T-helper 2 cell (primary cell): ENCODE data around the gene DPP7.
"Not testable (repeated sequence)": the region's sequence is repeated elsewhere in the genome, so short reads cannot be mapped to it uniquely, and the experiment has no call there.

ENCODE experiments used
- DNase-seq, 5 experiments: peaks; one replicate each; pipeline versions ENCODE4 v3.0.0 to v3.0.0-alpha.2; 2012 to 2022

The DPP7 gene

DNA sequence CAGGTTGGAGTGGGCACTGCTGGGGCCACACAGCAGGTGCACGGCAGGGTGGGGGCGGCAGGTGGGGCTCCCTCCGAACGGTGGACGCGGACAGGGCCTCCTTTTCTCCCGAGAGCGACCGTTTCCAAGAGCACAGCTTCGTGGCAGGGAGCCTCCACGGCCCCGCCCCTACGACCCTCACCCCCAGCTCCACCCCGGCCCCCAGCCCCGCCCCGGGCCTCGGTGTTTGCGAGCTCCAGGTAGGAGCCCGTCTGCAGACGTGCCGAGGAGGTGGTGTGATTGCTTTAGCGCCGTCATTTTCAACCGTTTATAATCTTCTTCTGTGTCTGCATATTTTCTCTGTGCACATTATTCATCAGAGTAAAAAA is 33.2 kb upstream of the DPP7 start:
- no peak for DNase-seq

DNA sequence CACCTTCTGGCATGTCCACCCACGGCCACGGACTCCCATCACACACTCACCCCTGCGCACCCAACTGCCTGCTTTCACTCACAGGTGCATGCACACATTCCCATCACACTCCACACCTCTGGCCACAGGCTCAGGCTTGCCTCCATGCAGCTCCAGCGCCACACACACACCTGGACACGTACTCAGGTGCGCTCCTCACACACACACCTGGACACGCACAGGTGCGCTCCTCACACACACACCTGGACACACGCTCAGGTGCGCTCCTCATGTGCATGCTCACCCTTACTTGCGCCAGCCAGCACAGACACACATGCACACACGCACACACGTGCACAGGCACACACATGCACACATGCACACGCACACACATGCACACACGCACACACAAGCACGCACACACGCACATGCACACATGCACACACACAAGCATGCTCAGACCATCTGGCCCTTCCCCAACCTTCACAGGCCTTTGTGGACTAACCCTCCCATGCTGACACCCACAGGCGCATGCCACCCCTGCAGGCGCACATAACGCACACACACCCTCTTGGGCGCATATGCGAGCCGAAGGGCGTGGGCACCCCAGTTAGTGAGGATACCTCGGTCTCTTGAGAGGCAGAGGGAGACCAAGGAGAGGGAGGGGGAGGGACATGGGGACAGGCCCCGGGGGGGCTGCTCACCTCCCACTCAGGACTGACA is 32.7 kb upstream of the DPP7 start:
- no peak for DNase-seq

DNA sequence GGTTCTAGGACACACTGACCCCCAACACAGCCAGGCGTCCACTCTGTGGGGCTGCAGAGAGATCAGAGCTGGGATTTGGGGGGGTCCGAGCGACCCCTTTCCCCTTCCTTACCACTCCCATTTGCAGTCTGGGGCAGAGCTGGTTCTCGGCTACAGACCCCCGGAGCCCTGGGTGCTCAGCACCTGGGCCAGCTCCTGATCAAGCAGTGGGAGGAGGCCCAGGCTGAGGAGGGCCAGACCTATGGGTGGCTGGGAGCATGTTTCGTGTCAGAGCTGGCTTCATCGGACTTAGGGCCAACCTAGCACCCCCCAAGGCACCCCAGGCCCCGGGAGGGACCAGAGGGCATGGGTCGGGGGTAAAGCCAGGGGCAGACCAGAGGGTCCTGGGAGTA is 32.0 kb upstream of the DPP7 start:
- DNase-seq = no peak

DNA sequence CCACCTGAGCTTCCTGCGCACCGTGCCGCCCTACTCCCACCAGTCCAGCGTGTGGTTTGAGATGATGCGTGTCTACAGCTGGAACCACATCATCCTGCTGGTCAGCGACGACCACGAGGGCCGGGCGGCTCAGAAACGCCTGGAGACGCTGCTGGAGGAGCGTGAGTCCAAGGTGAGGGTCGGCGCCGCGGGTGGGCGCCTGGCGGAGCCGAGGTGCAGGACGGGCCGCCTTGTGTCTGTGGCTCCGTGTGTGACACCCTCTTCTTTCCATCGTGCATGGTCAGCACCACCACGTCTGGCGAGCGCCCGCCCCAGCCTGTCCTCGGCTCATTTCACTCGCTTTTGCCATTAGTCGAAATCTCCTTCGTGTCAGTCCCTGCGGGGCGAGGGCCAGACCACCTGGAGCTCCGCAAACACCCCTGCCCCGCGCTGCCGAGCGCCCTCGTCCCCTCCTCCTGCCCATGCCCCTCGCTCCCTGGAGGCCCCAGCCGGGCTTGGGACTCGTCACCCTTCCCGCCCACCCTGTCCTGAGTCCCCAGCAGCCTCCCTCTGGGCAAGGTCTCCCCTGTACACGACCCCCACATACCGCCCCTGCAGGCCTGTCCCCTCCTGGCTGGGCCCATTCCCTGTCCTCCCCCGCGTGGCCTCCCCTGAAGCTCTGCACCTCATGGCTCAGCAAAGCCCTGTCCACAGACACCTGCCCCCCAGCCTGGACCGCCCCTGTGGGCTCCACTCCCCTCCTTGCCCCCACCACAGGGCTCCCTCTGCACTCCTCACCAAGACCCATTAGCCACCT is 31.4 kb upstream of the DPP7 start:
- DNase-seq = no peak

DNA sequence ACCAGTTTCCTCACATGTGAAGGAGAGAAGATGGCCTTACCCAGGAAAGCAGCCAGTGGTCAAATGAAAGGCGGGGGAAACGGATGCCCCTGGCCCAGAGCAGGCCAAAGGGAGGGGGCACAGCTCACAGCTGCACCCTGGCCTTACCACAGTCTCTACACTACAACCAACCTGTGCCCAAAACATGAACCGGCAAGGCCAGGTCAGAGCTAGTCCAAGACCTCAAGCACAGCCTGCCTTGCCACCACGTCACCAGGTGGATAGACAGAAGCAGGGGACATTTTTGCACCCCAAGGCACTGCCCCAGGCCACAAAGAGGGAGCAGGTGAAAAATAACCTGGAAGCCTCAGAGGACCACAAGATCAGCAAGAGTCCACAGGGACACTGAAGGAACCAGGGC is 28.9 kb upstream of the DPP7 start:
- no peak for DNase-seq

DNA sequence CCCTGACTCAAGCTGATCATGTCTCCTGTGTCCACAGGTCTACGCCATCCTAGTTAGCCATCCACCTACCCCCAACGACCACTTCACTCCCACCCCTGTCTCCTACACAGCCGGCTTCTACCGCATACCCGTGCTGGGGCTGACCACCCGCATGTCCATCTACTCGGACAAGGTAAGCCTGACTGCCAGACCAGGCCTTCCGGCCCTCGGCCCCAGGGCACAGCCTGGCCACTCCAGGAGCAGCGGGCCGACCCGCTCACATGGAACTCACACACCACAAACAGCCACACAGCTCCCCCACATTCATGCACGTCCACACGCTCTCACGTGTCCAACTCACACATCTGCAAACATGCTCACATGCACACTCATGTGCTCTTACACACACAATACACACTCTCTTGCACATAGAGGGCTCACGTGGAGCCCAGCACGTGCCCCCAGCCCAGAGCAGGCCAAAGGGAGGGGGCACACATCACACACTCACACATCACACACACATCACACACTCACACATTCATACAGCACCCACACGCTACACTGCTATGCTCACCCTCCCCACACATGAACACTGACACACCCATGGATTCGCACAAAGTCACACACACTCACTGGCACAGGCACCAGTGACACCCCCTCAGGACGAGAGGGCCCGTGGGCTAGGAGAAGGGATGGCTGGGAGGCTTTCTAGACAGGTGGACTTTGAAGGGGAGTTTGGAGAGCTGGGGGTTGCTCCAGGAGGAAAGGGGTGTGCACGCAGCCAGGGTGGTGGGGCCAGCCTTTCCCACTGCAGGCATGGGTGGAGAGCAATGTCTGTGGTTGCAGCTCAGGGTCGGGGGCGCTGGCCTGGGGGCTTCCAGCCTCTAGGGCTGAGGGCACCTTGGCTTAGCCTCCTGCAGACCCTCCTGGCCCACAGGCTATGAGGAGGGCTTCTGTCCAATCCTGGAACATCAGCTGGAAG is 27.7 kb upstream of the DPP7 start:
- DNase-seq = no peak

DNA sequence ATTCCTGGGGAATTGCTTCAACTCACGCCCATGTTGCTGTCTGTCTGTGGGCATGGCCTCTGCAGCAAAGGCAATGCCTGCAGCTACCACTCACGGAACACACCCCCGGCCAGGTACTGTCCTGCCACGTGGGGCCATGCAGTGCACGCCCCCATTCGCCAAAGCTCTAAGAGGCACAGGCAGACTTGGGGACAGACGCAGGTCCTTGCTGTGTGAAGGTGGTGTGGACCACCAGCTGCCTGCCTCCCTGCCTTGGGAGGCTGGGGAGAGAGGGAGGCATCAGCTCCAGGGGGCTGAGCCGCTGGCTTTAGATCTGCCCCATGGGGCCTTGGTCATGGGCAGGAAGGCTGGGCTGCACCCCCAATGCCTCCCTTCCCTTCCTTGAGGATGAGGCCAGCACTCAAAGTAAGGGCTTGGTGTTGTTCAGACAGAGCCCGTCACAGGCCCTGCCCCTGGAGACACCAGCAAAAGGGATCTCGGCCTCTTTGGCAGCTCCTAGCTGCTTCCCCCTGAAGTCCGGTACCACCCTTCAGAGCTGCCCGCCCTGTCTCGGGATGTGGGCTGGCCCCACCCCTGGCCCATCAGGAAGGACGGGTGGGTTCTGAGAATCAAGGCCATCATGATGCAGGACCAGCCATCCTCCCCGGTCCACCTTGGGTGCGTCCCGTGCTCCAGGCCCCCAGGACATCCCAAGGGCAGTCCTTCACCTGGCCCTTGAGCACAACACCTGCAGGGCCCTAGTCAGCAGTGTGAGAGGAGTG is 26.7 kb upstream of the DPP7 start:
- no peak for DNase-seq

DNA sequence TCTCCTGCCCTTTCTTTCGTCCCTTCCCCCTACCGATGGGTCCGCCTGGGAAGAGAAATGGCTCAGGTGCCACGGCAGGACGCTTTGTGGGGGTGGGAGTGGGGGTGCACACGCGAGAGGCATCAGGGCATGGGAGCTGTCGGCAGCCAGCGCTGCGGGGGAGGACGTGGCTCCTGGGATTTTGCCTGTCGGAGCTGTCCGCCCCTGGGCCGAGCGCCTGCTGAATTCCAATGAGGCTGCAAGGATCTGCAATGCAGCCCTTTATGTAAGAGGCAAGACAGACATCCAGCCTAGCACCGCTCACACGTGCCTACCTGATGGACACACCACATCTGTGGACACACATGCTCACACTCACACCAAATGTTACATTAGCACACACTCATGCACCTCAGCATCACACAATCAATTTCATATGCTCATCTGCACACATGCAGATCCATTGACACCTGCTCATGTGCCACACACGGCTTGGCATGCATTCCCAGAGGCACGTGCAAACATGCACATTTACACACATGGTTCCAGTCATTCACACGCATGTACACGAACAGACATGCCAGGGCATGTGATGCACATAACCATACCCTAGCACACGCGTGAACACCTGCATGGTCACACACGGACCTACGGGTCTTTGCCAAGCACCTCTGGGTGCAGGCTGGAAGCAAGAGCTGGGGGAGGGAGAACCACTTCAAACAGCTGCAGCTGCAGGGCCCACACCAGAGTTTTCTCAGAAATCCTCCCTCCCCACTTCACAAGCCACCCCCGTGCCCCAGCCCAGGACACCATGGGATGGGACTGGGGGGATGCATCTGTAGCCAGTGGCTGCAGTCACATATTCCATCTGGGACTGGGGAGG is 25.8 kb upstream of the DPP7 start:
- DNase-seq = no peak

DNA sequence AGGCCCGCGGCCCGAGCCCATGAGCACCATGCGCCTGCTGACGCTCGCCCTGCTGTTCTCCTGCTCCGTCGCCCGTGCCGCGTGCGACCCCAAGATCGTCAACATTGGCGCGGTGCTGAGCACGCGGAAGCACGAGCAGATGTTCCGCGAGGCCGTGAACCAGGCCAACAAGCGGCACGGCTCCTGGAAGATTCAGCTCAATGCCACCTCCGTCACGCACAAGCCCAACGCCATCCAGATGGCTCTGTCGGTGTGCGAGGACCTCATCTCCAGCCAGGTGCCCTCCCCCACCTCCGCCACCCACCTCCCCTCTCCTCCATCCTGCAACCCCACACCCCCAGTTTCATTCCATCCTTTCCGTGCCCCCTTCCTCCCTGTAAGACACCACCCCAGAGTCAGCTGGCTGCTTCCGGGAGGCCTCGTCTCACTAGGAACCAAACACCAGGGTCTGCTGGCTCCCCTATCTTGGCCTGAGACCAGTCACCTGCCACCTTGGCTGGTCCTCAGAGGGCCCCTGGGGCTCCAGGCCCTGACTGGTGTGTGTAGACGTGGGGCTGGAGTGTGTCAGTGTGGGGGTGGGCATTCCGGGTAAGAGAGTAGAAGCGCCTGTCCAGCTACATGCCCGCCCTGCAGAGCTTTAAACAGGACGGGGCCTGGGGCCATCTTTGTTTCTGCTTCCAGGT is 25.1 kb upstream of the DPP7 start:
- DNase-seq = no peak

DNA sequence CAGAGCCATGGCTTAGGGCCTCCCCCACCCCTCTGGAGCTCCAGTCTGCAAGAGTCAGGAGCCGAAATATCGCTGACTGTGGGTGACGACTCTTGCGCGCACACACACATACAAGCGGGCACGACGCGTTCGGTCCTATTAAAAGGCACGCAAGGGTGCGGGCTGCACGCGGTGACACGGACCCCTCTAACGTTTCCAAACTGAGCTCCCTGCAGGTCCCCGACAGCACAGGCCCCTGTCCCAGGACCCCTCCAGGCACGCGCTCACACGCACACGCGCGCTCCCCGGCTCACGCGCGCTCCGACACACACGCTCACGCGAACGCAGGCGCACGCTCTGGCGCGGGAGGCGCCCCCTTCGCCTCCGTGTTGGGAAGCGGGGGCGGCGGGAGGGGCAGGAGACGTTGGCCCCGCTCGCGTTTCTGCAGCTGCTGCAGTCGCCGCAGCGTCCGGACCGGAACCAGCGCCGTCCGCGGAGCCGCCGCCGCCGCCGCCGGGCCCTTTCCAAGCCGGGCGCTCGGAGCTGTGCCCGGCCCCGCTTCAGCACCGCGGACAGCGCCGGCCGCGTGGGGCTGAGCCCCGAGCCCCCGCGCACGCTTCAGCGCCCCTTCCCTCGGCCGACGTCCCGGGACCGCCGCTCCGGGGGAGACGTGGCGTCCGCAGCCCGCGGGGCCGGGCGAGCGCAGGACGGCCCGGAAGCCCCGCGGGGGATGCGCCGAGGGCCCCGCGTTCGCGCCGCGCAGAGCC is 24.4 kb upstream of the DPP7 start, which contains the start of gene GRIN1:
GRIN1 (plus strand) TSS at position 433 of the 746 bp plus-strand sequence. CDS start 333 bp downstream, outside the sequence.
- peak in 2 of 5 experiments; percentile 14 to 40 for DNase-seq

DNA sequence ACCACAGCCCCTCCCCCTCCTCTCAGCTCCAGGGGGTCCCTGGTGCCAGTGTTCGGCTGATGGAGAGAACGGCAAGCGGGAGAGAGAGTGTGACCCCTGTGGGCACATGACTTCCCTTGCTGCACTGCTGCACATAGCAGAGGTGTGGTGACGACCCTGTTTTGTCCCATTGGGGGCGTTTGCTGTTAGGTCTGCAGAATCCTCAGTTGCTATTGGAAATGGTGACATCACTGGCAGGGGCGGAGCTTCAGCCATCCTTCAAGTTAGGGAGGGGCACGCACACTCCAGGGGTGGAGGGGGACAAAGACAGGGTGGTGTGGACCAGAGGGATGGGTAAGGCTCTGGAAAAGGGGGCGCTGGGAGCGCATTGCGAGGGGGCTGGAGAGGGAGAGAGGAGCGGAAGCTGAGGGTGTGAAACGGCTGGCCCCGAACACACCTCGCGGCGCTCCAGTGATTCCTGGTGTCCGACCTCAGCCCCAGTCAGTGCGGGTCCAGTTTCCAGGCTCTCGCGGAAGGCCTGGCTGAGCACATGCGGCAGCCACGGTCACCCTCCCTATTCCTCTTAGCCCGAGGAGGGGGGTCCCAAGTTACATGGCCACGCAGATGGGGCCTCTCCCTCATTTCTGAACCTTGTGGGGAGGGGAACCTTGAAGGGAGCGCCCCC is 23.7 kb upstream of the DPP7 start:
- no peak for DNase-seq

DNA sequence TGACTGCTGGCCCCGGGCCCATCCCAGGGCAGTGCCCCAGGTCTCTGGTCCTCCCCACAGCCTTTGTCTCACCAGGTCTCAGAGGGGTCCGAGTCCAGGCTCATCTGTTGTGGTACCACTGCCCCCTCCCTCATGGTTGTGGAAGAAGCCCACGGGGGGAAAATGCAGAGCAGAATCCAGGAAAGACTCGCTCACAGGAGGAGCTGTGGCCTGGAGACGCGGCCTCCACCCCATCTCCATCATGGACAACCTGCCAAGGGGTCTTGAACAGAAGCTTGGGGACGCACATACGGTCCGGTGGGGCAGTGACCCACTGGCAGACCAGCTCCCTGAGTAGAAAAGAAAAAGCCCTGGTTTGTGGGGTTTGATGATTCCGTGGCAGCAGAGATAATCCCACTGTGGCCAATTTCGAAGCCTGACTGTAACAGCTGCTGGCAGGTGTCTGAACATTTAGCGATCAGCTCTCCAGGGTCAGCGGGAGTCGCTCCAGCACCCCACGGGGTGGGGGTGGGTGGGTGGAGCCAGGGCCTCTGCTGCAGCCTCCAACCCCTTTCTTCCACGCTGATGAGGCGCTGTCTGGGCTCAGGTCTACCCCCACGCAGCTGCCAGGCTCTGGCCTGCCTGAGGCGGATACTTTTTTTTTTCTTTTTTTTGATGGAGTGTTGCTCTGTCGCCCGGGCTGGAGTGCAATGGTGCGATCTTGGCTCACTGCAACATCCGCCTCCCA is 22.5 kb upstream of the DPP7 start:
- DNase-seq = no peak

DNA sequence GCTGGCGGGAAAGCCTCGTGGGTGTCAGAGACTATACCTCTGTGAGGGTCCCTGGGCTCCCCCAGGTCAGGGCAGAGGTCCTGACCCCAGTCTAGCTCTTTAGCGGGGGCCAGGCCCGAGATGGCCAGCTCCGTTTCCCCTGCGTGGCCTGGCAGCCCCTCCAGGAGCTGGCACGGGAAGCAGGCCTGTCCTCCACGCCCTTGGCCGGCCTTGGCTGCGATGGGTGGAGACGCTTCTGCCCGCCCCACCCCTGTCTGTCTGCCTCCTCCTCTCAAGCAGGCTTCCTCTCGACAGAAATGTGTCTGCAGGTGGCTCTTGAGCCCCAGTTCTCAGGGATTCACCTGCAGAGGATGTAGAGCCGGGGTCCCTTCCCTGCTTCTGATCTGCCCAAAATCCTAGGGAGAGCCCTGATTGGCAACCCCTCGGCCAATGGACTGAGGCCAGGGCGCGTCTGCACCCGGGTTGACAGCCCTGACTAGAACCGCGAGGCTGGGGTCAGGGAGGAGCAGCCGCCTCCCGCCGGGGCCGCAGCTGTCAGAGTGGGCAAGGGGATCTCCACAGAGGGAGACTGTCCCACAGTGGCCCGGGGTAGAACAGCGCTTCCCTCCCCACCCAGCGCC is 21.8 kb upstream of the DPP7 start:
- DNase-seq = no peak

DNA sequence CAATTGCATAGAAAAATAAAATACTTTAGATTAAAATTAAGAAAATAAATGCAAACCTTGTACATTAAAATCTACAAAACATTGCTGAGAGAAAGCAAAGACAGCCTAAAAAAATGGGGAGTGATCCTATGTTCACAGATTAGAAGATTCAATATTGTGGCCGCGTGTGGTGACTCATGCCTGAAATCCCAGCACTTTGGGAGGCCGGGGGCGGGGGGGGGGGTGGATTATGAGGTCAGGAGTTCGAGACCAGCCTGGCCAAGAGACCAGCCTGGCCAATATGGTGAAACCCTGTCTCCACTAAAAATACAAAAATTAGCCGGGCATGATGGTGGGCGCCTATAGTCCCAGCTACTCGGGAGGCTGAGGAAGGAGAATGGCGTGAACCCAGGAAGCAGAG is 20.6 kb upstream of the DPP7 start:
- not testable (repeated sequence) for DNase-seq

DNA sequence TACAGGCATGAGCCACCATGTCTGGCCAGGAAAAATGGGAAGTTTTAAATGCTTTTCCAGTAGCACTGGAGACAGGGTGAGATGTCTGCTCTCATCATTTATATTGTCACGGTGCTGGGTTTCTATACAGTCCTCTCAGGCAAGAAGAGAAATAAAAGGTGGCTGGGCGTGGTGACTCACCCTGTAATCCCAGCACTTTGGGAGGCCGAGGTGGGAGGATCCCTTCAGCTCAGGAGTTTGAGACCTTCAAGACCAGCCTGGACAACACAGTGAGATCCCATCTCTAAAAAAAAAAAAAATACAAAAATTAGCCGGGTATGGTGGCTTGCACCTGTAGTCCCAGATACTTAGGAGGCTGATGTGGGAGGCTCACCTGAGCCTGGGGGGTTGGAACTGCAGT is 19.7 kb upstream of the DPP7 start:
- DNase-seq = no peak

DNA sequence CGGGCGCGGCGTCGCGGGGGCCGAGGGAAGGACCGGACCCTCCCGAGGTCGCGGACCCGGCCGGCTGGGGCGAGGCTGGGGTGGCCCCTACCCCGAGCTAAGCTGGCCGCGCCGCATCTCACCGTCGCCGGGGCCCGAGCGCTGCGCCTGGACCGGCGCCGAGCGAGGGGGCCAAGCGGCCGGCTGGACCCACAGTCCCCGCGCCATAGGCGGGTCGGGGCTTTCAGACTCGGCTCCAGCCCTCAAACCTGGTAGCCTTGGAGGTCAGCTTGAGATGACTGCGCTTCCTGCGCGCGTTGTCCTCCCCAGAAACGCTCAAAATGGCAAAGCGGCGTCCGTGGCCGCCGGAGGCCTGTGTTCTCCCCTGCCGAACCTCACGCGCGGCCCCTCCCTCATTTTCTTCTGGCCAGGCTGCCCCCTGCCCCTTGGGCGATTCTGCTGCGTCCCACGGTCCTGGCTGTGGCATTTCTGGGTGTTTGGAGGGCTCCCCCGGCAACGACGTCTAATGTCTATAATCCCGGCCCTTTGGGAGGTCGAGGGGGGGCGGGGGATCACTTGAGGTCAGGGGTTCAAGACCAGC is 15.7 kb upstream of the DPP7 start:
- no peak for DNase-seq

DNA sequence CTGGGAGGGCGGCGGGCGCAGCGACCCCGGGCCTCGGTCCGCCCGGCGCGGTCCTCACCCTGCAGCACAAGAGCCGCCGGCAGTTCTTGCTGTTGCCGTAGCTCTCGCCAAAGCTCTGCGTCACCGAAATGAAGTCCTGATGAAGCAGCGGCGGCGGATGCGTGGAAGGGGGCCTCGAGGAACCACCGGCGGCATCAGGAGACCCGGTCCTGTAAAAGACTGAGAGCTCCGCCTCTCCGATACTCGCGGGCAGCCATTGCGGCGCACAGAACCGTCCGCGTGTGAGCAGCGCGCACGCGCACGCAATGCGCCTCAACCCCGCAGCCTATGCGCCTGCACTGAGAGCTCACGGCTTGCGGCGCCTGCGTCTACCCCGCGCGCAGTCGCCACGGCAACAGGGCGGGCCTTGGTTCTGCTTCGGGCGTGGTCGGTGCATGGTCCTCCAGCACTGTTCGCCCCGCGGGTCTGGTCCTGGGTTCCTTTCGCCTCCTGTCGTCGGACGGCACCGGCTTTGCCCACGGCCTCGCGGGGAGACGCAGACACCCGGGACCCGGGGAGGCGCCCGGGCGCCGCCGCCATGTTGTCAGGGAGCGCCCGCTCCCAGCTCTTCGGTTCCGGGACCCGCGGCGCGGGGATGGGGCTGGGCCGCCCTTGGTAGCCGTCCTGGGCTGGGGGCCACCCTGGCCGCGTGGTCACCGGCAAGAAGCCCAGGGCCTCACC is 15.1 kb upstream of the DPP7 start:
- DNase-seq = peak; percentile 79 to 95 (median 86)
